Activated CD4-positive, alpha-beta T cell treated with anti-CD3 and anti-CD28 coated beads, Interleukin-2, amount 50 U/mL, for 48 hours (primary cell): ENCODE measurements around the gene NOL4L.

Source experiments
- DNase-seq, 2 experiments: peaks; one replicate each; pipeline ENCODE4 v3.0.0-alpha.2; 2020

The NOL4L gene

GRCh38 chr20:32406701-32407100 is 178.4 kb downstream of the NOL4L start:
- DNase-seq = no peak

- no peak for DNase-seq
Observed at GRCh38 chr20:32404017-32404416, 181.1 kb downstream of the NOL4L start.

DNA sequence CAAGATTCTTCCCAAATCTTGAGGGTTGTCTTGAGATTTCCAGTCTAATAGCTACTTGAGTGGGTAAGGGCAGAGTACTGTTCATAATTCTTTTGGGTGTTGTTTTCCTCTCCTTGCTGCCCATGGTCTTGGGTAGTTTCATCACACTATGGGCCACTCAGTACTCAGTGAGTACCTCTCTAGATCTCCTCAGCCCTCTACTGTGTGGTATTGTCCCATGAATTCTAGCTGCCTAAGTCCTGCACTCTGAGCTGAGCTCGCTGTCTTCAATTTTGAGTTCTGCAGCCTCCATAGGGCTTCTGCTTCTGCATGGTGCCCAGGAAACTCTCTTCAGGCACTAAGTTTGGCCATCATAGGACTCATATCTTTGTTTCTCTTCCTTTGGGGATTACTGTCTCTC is 184.7 kb downstream of the NOL4L start:
- DNase-seq = no peak

GRCh38 chr20:32397567-32398084 is 187.5 kb downstream of the NOL4L start:
- no peak for DNase-seq

DNA sequence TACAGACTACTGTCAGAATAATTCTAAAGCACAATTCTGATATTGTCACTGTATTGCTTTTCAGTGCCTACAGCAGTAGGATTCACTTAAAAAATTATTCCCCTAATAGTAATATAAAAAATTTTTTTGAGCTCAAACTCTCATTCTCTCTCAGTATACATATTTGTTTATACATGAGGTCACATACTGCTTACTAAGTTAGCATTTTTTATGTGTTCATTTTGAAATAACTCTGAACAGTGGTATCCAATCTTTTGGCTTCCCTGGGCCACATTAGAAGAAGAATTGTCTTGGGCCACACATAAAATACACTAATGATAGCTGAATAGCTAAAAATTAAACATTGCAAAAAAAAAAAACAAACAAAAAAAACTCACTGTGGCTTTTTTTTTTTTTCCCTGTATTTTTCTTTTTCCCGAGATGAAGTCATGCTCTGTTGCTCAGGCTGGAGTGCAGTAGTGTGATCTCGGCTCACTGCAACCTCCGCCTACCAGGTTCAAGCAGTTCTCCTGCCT is 188.4 kb downstream of the NOL4L start:
- DNase-seq = no peak

- DNase-seq = no peak
Observed at GRCh38 chr20:32395066-32395465, 190.1 kb downstream of the NOL4L start.
